Subcutaneous adipose tissue (tissue), 4 donors: ENCODE data around the gene MME. TPM values are rescaled to one million over a fixed set of nuclear protein-coding genes. Genes with fewer than 3 reads are reported as not detected.

Experiments used
- total RNA-seq, 4 donors: library from RNA; depleted of rRNA; stranded (reverse); fragments of >200 nt; gene quantifications; one replicate each; pipeline ENCODE4 v1.1.0, GENCODE V29; 2016
- TF ChIP-seq, protein P1 (sequence below): fragments of 450-650 bp; IDR thresholded peaks from one replicate; pipeline ENCODE4 v1.5.1; 2016; ENCODE audit warnings: low read depth, mild to moderate bottlenecking, control low read depth, antibody characterized with exemption, moderate library complexity

The MME gene
- total RNA-seq, 4 donors from 2014 or later: 116 to 408 (median 226) TPM

DNA sequence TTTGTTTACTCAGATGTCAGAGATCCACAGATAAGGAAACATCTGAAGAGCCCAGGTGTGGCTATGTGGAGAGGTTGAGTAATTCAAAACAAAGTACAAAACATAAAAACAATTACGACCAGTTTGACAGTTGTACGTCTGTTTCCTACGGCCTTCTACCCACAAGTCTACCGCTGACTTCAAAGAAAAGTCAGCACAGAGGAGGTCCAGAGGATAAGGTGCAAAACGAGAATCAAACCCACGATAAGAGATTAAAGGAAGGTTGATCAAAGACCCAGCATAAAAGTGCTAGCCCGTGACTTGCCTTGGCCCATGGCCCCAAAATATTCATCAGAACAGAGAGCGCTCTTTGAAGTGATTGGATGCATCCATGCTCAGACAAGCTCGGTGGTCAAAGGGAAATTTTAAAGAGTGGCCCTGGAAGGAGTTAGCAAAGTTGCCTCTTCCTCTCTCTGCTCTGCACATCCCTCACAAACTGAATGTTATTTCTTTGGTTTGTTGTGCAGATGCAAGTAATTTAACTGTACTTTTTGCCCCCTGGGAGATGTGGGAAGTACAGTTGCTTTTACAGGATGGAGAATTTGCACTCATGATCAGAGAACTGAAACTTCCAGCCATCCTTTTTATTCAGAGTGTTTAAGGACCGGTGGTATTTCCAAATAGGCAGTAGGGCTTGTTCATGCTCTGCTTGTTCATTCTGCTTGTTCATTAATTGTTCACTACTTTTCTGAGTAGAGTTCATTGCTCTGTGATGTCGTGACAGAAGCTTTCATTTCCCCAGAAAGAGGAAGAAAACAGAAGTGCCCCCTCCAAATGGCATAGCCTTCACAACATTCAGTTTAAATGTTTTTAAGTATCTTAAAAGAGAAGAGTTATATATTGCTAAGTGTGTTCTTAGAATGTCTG is 31.1 kb downstream of the MME start:
- TF ChIP-seq, protein P1, sequence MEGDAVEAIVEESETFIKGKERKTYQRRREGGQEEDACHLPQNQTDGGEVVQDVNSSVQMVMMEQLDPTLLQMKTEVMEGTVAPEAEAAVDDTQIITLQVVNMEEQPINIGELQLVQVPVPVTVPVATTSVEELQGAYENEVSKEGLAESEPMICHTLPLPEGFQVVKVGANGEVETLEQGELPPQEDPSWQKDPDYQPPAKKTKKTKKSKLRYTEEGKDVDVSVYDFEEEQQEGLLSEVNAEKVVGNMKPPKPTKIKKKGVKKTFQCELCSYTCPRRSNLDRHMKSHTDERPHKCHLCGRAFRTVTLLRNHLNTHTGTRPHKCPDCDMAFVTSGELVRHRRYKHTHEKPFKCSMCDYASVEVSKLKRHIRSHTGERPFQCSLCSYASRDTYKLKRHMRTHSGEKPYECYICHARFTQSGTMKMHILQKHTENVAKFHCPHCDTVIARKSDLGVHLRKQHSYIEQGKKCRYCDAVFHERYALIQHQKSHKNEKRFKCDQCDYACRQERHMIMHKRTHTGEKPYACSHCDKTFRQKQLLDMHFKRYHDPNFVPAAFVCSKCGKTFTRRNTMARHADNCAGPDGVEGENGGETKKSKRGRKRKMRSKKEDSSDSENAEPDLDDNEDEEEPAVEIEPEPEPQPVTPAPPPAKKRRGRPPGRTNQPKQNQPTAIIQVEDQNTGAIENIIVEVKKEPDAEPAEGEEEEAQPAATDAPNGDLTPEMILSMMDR: no peak

DNA sequence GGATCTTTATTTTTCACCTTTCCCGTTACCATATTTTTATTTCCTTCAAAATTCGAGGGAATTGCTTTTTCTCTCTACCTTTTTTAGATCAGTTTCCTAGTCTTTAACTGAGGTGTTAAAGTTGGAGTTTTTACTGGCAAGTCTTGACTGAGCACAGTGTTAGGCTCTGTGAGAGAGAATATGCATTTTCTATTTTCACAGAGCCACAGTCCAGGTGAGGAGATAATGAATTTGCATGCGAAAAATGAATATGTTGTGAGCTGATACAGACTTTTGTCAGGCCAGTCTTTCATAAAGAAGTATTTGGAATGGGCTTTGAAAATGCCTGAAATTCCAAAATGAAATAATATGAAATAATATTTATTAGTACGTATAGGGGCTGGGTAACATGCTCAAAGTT is 31.9 kb downstream of the MME start:
- TF ChIP-seq, protein P1: no peak

DNA sequence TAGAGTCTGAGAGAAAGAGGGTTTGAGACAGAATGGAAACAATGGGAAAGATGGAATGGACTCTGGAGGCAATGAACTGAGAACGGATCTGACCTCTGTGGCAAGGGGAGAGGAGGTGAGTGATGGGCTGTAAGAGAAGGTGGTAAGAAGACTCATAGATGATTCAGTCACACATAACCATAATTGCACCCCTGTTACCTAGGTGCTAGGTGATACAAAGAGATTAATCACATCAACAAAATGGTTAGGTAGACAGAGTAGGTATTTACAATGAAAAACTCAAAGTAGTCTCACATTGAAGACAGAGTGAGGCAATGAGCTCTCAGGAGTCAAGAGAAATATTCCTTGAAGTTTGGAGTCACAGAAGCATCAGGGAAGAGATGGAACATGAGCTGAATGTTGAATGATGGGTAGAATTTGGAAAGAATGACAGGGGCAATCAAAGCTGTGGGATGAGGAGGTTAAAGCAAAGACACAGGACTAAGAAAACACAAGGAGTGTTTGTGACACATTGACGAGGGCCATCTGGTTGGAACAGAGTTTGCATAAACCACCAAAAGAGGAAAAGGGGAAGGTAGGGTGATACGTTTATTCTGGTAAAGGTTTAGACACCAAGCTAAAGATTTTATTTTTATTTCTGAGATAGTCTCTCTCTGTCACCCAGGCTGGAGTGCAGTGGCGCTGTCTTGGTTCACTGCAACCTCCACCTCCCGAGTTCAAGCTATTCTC is 32.7 kb downstream of the MME start:
- TF ChIP-seq, protein P1: no peak

DNA sequence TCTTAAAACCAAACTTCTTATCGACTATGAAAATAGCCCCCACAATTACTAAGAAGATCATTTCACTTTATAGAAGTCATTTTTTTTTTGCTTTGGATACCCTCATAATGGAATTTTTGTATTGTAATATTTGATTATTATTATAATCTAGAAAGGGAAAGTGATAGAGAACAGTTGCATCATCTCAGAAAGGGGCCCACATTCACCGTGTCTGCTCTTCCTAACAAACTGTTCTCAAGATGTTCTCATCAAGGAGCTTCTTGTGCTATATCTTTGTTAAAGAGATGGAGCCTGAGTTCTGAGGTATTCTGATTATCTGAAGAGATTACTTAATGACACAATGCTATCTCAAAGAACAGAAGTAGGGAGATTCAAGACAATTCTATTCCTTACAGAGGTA is 49.3 kb downstream of the MME start:
- TF ChIP-seq, protein P1: no peak

DNA sequence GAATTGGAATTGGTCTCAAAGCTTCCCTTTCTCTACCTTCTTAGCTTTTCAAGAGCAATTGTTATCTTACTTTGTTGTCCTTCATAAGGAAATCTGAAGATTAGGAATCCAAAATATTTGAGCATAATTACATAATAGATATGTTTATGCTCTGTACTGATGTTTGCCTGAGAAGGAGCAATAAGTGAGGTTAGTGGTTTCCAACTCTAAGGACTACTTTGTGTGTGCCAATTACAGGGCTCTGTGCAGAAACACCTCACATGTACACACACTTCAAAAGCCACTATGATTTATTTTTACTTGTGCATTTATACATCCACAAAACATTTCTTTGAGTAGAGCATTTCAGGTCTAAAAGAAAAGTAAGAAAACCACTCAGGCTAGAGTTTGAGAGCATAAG is 49.9 kb downstream of the MME start:
- TF ChIP-seq, protein P1: no peak

DNA sequence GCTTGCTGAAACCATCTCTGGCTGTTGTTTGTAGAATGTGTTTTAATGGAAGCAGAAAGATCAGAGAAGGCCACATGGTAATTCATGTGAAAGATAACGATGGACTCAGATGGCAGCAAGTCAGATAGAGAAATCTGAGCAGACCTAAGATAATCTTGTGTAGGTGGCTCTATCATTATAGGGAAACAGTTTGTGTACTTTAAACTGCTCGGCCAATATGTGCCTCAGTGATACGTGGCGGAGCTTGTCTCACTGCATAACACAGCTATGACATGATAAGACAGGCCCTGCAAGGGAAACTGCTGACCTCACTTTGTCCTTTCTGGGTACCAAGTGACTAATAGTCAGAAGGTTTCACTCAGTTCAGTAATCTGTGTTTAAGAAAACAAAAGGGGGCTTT is 51.0 kb downstream of the MME start:
- TF ChIP-seq, protein P1: no peak

DNA sequence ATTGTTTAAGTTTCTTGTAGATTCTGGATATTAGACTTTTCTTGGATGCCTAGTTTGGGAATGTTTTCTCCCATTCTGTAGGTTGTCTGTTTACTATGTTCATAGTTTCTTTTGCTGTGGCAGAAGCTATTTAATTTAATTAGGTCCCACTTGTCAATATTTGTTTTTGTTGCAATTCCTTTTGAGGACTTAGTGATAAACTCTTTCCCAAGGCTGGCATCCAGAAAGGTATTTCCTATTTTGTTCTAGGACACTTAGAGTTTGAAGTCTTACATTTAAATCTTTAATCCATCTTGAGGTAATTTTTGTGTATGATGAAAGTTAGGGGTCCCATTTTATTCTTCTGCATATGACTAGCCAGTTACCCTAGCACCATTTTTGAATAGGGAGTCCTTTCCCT is 54.9 kb downstream of the MME start:
- TF ChIP-seq, protein P1: no peak
